ENCODE measurements around the gene ADCY1.
"Not testable (repeated sequence)": the region's sequence is repeated elsewhere in the genome, so short reads cannot be mapped to it uniquely, and the experiment has no call there.

DNA sequence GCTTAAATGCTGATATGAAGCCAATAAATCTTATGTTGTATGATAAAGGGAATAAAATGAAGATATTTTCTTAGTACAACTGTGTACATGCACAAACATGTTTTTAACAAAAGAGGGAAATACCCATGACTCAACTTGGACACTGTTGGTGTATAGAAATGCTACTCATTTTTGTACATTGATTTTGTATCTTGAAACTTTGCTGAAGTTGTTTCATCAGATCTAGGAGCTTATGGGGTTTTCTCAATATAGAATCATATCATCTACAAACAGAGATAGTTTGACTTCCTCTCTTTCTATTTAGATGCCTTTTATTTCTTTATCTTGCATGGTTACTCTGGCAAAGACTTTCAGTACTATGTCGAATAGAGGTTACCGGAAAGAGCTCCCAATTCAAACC lies 25.3 kb upstream of the ADCY1 start:
- TF ChIP-seq, protein P1, sequence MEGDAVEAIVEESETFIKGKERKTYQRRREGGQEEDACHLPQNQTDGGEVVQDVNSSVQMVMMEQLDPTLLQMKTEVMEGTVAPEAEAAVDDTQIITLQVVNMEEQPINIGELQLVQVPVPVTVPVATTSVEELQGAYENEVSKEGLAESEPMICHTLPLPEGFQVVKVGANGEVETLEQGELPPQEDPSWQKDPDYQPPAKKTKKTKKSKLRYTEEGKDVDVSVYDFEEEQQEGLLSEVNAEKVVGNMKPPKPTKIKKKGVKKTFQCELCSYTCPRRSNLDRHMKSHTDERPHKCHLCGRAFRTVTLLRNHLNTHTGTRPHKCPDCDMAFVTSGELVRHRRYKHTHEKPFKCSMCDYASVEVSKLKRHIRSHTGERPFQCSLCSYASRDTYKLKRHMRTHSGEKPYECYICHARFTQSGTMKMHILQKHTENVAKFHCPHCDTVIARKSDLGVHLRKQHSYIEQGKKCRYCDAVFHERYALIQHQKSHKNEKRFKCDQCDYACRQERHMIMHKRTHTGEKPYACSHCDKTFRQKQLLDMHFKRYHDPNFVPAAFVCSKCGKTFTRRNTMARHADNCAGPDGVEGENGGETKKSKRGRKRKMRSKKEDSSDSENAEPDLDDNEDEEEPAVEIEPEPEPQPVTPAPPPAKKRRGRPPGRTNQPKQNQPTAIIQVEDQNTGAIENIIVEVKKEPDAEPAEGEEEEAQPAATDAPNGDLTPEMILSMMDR (IDR thresholded peaks at IDR 0.05): not testable (repeated sequence)
- not testable (repeated sequence) for TF ChIP-seq POLR2AphosphoS5, POLR2A, EP300 (IDR thresholded peaks at IDR 0.05)

Data from stomach (tissue), 4 donors.